Transverse colon (tissue), 4 donors: Measurements from ENCODE around the gene BCL2L1. TPM values are rescaled to one million over a fixed set of nuclear protein-coding genes. Genes with fewer than 3 reads are reported as not detected.
A peak's percentile ranks its signal among the peaks of the same experiment; 100 is the strongest.

ENCODE experiments used
- DNase-seq: peaks from one replicate; pipeline ENCODE4 v3.0.0-alpha.2; 2019
- H3K27ac ChIP-seq, 4 donors: fragments of 200-600 bp; sonication (generic); 2 replicates each; pipeline ENCODE4 v1.5.1; 2016 to 2018; ENCODE audit warnings: inconsistent platforms in 4 of 4
- H3K27me3 ChIP-seq: fragments of 200-600 bp; sonication (generic); 2 replicates; pipeline ENCODE4 v1.5.1; 2017; ENCODE audit warnings: inconsistent platforms
- H3K36me3 ChIP-seq, 4 donors: fragments of 200-600 bp; sonication (generic); 2 replicates each; pipeline ENCODE4 v1.5.1; 2017 to 2019; ENCODE audit warnings: inconsistent platforms in 4 of 4
- H3K4me1 ChIP-seq, 4 donors: fragments of 200-600 bp; sonication (generic); 2 replicates each; pipeline ENCODE4 v1.5.1; 2017 to 2020; ENCODE audit warnings: inconsistent platforms in 4 of 4
- H3K4me3 ChIP-seq, 4 donors: fragments of 200-600 bp; sonication (generic); 1 replicate in 1 of 4; 2 replicates in 3 of 4; pipeline versions ENCODE4 v1.5.1 to v1.6.1; 2017 to 2019; ENCODE audit warnings: inconsistent platforms in 4 of 4
- H3K9me3 ChIP-seq, 2 donors: fragments of 200-600 bp; sonication (generic); 2 replicates each; pipeline ENCODE4 v1.5.1; 2017 to 2019; ENCODE audit warnings: inconsistent platforms in 2 of 2
- EP300 ChIP-seq: sonication (generic); formaldehyde crosslinking; IDR thresholded peaks from one replicate; pipeline ENCODE4 v1.6.1; 2017; ENCODE audit warnings: antibody characterized with exemption, low read depth
- POLR2A ChIP-seq: fragments of 450-650 bp; IDR thresholded peaks from one replicate; pipeline ENCODE4 v1.6.1; 2016; ENCODE audit warnings: antibody characterized with exemption, mild to moderate bottlenecking, moderate library complexity
- POLR2AphosphoS5 ChIP-seq, 3 donors: sonication (generic); formaldehyde crosslinking; IDR thresholded peaks; one replicate each; pipeline ENCODE4 v1.6.1; 2016; ENCODE audit warnings: antibody characterized with exemption in 3 of 3
- WGBS, 2 donors: methylation state at CpG; one replicate each; pipeline ENCODE4 v1.1.5; 2018; ENCODE audit warnings: low coverage in 1 of 2; 5-methylcytosine and 5-hydroxymethylcytosine counted together
- in situ Hi-C, 4 donors: fragments of 200-750 bp; cut with MboI; loops; one replicate each; pipeline versions ENCODE4 v1.15.0 to v1.15.1; 2017; ENCODE audit warnings: low sequenced_read_pairs in 3 of 4, low pct_ligation_motif_present in 1 of 4, low pct_unique_long_range_greater_than_20kb in 1 of 4
- intact Hi-C: fragments of 100-400 bp; cut with DNase I; formaldehyde crosslinking; loops from one replicate; pipeline ENCODE4 v1.15.1; 2023; ENCODE audit warnings: low total_unique reads
- total RNA-seq, 4 donors: library from RNA; depleted of rRNA; stranded (reverse); fragments of >200 nt; gene quantifications; one replicate each; pipeline ENCODE4 v1.1.0, GENCODE V29; 2016
- TF ChIP-seq, protein P1 (sequence below), 5 experiments: fragments of 200-600 bp in 3 of 5; fragments of 450-650 bp in 2 of 5; sonication (generic) in 3 of 5; IDR thresholded peaks; 1 replicate in 2 of 5; 2 replicates in 3 of 5; pipeline ENCODE4 v1.5.1; 2016 to 2017; ENCODE audit warnings: antibody characterized with exemption in 5 of 5, inconsistent platforms in 3 of 5, mild to moderate bottlenecking in 2 of 5, moderate library complexity in 1 of 5

The BCL2L1 gene
- total RNA-seq, 4 donors from 2014 or later = 98.6 to 151 (median 107) TPM

- intact Hi-C loops (no loop called here), in situ Hi-C loops (no loop called here)
- Histone ChIP-seq H3K4me1 (peaks cover 8 to 43% (median 15%) of the 10 kb centered on the region in 4 donors), H3K36me3 (no peaks in the 10 kb centered on the region), H3K4me3 (no peak overlapping the region), H3K27ac (peak overlapping the region in 1 of 4 donors; percentile 51), H3K27me3 (no peaks in the 10 kb centered on the region), H3K9me3 (no peaks in the 10 kb centered on the region)
- 43 to 55% methylated on average over 1 of the region's 1 CpG for WGBS, 2 donors
- TF ChIP-seq POLR2AphosphoS5 (IDR thresholded peaks at IDR 0.05) (no peak), EP300 (no peak), POLR2A (no peak)
- TF ChIP-seq, protein P1, sequence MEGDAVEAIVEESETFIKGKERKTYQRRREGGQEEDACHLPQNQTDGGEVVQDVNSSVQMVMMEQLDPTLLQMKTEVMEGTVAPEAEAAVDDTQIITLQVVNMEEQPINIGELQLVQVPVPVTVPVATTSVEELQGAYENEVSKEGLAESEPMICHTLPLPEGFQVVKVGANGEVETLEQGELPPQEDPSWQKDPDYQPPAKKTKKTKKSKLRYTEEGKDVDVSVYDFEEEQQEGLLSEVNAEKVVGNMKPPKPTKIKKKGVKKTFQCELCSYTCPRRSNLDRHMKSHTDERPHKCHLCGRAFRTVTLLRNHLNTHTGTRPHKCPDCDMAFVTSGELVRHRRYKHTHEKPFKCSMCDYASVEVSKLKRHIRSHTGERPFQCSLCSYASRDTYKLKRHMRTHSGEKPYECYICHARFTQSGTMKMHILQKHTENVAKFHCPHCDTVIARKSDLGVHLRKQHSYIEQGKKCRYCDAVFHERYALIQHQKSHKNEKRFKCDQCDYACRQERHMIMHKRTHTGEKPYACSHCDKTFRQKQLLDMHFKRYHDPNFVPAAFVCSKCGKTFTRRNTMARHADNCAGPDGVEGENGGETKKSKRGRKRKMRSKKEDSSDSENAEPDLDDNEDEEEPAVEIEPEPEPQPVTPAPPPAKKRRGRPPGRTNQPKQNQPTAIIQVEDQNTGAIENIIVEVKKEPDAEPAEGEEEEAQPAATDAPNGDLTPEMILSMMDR (IDR thresholded peaks at IDR 0.05) = no peak
- no peak for DNase-seq
Measured at GRCh38 chr20:31691646-31692275, 30.9 kb downstream of the BCL2L1 start.

DNA sequence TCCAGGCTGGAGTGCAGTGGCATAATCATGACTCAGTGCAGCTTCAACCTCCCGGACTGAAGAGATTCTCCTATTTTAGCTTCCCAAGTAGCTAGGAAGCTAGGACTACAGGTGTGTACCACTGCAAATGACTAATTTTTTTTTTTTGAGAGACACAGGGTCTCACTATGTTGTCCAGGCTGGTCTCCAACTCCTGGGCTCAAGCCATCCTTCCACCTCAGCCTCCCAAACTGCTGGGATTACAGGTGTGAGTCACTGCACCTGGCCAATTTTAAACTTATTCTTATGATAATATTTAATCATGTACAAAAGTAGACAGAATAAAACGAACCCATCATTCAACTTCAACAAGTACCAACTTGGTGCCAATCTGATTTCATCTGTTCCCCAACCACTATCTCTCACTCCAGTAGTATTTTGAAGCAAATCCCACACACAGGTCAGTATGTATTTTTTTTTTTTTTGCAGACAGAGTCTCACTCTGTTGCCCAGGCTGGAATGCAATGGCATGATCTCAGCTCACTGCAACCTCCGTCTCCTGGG lies 32.5 kb downstream of the BCL2L1 start:
- Histone ChIP-seq H3K4me1 (peaks cover 15 to 50% (median 24%) of the 10 kb centered on the region in 4 donors), H3K27me3 (no peaks in the 10 kb centered on the region), H3K36me3 (no peaks in the 10 kb centered on the region), H3K9me3 (no peaks in the 10 kb centered on the region), H3K4me3 (no peak overlapping the region), H3K27ac (no peak overlapping the region)
- TF ChIP-seq EP300 = no peak
- TF ChIP-seq POLR2AphosphoS5 (IDR thresholded peaks at IDR 0.05) = no peak
- no peak for TF ChIP-seq POLR2A
- TF ChIP-seq, protein P1 (IDR thresholded peaks at IDR 0.05) = no peak
- intact Hi-C loops = no loop called here
- no peak for DNase-seq
- WGBS, 2 donors = 91 to 93% methylated on average over 3 of the region's 3 CpGs
- in situ Hi-C loops = no loop called here

DNA sequence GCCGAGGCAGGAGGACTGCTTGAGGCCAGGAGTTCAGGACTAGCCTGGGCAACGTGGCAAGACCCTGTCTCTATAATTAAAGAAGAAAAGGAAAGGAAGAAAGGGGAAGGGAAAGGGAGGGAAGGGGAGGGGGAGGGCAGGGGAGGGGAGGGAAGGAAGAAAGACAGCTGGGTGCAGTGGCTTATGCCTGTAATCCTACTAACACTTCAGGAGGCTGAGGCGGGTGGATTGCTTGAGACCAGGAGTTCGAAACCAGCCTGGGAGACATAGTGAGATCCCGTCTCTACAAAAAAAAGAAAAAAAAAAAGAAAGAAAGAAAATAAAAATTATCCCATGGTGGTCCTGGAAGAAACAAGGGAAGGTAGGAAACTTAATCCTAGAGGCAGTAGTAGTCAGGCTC lies 33.5 kb downstream of the BCL2L1 start:
- WGBS, 2 donors = 92 to 95% methylated on average over 3 to 5 of the region's 5 CpGs
- H3K4me1 ChIP-seq = peaks cover 6 to 42% (median 20%) of the 10 kb centered on the region in 4 donors
- intact Hi-C loops = no loop called here
- H3K9me3 ChIP-seq = no peaks in the 10 kb centered on the region
- DNase-seq = no peak
- TF ChIP-seq POLR2AphosphoS5 (IDR thresholded peaks at IDR 0.05) (no peak), EP300 (no peak), POLR2A (no peak)
- TF ChIP-seq, protein P1 (IDR thresholded peaks at IDR 0.05) = no peak
- no peak overlapping the region for H3K27ac ChIP-seq
- no peaks in the 10 kb centered on the region for H3K27me3 ChIP-seq
- in situ Hi-C loops = no loop called here
- H3K36me3 ChIP-seq = no peaks in the 10 kb centered on the region
- H3K4me3 ChIP-seq = no peak overlapping the region

GRCh38 chr20:31687777-31688176 lies 34.9 kb downstream of the BCL2L1 start:
- TF ChIP-seq POLR2AphosphoS5 (IDR thresholded peaks at IDR 0.05) = no peak
- TF ChIP-seq EP300 = no peak
- intact Hi-C loops (no loop called here), in situ Hi-C loops (no loop called here)
- Histone ChIP-seq H3K27me3 (no peaks in the 10 kb centered on the region), H3K36me3 (no peaks in the 10 kb centered on the region), H3K4me1 (peaks cover 6 to 40% (median 16%) of the 10 kb centered on the region in 4 donors), H3K27ac (no peak overlapping the region), H3K4me3 (no peak overlapping the region), H3K9me3 (no peaks in the 10 kb centered on the region)
- no peak for DNase-seq
- 100% methylated on average over 3 of the region's 3 CpGs; no CpG with 5 or more reads in 1 of the 2 donors for WGBS, 2 donors
